GM19395 (cell line): ENCODE results near the gene CST5.
"Not testable (repeated sequence)": the region's sequence is repeated elsewhere in the genome, so short reads cannot be mapped to it uniquely, and the experiment has no call there.

Source experiments
- ATAC-seq: cut with Tn5 transposase; IDR thresholded peaks from one replicate; pipeline ENCODE4 v1.9.1; 2021; ENCODE audit warnings: mild to moderate bottlenecking, moderate library complexity; ENCODE audit not compliant: unreplicated experiment

Gene CST5

GRCh38 chr20:23890867-23891266, 11.3 kb upstream of the CST5 start:
- not testable (repeated sequence) for ATAC-seq

DNA sequence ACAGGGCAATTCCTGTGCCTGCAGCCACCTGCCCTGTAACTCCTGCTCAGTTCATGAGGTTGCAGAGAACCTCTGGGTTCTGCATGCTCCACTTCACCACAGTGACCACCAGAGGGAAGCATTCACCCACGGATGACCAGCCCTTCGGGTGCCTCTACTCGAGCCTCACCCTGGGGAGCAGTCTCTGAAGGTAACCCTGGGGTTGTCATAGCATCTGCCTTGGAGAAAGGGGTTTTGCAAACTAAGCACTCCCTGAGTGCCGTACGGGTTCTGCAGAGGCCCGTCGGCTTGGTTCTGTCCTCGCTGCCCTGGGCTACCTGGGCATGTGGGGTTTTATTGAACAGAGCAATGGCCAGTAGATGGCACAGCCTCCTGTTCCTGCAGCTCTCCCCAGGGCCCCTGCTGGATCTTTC, 10.2 kb upstream of the CST5 start:
- ATAC-seq = no peak

GRCh38 chr20:23887856-23888255, 8.3 kb upstream of the CST5 start:
- no peak for ATAC-seq

GRCh38 chr20:23884771-23885162, 5.2 kb upstream of the CST5 start:
- no peak for ATAC-seq

GRCh38 chr20:23884136-23884770, 4.7 kb upstream of the CST5 start:
- no peak for ATAC-seq

GRCh38 chr20:23881371-23881770, 1.8 kb upstream of the CST5 start:
- ATAC-seq = no peak

GRCh38 chr20:23880417-23880816, 869 bp upstream of the CST5 start:
- ATAC-seq = no peak

DNA sequence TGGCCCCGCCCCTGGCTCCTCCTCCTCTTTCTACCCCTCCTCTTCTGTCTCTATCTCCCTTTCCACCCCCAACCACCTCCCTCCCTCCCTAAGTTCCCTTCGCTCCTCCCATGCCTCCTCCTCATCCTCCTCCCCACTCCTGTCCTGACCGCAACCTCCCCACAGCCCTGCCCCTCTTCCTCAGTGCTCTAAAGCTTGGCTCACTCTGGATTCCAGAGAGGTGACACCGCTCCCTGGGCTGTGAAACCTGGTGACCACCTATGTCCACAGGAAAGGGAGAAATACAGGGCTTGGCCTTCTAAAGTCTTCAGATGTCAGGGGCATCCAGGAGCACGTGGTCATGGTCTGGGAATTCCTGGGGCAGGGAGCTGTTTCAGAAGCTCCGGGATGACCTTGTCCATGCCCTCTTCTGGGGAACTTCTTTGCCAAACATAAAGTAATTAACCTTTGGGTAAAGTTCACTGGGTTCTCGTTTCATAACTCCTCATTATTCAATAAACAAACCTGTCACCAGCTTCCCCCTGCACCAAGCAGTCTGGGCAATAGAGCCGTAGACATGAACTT, 345 bp upstream of the CST5 start:
- ATAC-seq = no peak

DNA sequence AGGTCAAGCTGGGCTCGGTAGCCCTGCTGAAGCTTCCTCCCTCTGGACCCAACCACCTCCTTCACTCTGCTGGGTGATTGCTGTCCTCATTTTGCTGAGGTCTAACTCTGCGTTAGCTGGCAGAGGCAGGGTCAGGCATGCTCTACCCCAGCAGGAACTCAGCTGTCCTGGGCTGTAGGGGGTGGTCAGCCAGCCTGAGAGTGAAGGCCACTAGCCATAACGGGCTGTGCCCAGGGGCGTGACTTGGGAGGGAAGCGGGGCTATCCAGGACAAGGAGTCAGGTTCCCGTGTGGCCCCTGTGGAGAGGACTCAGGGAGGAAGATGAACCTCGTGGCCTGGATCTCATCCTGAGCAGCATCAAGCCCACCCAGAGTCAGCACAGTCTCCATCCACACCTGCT, 761 bp downstream of the CST5 start:
- no peak for ATAC-seq

DNA sequence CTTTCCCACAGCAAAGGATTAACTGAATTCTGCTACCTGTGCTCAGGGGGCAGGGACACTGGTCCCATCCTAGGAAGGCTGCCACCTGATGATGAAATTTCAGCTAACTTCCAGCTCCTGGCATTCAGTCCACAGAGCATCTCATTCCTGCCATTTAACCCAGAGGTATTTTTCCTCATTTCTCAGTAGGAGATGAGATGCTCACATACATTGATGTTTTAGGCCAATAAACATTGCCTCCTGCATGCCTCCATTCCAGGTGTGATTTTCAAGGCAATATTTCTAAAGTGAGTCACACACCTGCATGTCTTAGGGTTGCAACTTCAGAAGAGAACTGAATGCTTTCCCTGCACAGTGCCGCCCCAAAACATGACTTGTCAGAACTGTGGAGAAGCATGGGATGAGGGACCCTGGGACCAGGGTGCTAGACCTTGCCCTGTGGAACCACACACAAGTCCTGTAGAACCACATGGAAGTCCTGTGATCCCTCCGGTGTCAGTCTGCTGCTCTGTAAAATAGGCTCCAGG, 1.5 kb downstream of the CST5 start:
- not testable (repeated sequence) for ATAC-seq

DNA sequence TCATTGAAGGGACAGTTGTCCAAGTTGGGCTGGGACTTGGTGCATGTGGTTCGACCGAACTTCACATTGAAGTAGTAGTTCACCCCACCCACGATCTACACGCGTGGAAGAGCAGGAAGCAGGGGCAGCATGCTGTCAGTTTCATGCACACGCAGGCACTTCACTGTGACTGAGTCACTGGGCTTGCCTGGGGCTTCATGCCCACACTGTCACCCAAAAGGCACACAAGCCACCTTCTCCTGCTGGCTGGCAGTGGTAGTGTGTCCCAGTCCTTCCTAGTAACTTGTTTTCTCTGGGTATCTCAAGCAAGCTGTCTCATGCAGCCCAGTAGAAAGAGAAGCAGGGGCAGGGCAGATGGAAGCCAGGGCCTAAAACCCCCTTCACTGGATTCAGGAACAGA, 2.0 kb downstream of the CST5 start:
- ATAC-seq = no peak

GRCh38 chr20:23875606-23876237, 3.8 kb downstream of the CST5 start:
- ATAC-seq = no peak

DNA sequence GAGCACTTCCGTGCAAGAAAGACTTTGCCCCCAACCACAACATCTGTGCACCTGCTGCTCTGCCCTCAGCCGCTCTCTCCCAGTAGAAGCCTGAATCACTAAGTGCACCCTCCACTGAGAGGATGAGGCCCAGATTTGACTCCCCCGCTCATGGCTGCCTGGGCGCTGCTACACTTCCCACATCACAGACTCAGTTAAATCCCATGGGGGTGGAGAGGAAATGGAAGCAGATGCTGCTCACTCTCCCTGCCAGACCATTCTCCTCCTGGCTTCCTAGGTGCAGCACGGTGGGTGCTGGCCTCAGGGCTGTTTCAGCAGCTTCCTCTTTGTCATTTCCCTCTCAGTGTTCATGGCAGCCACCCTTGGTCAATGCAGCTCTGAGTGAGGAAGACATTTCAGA, 4.8 kb downstream of the CST5 start:
- no peak for ATAC-seq

DNA sequence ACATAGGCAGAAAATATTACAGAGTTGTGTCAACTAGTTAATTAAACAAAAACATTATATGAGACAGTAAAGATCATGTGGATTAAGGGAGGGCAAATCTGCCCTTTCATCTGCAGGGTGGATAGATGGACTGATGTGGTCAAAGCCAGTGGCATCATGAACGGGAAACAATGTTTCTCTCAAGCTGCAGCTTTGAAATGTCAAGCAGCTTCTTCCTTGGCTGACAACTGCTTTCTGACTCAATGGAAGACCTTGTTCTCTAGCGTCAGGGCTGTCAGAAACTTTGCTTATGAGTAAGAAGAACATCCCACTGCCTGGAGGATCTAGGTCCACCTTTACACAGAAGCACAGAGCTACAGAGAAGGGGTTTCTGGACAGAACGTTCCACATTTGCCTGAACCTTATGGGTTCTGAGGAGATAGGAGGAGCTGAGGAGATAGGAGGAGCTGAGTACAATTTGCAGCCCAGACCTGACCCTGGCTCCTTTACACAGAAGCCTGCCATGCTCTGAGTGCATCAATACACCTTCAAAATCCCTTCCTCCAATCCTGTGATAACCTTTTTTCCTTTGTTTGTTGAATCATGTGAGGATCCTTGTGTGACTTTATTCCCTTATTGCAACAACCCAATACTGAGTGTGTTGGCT, 6.1 kb downstream of the CST5 start:
- no peak for ATAC-seq

GRCh38 chr20:23872065-23872464, 7.5 kb downstream of the CST5 start:
- ATAC-seq = no peak

DNA sequence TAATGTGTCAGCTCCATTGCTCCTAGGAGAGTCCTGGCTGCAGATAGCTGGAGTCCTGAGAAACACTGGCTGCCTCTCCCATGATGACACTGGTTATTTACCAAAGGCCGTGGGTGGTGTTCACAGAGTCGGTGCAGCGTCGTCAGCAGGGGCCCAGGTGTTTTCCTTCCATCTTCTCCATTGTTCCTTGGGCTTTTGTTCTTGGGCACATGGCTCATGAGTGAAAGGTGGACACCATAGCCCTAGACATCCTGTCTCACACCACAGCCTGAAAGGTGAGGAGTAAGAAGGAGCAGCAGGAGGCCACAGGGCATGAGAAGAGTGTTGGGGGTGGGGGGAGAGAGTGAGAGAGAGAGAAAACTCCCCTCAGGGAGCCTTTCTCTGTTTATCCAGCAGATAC, 9.1 kb downstream of the CST5 start:
- ATAC-seq = no peak

DNA sequence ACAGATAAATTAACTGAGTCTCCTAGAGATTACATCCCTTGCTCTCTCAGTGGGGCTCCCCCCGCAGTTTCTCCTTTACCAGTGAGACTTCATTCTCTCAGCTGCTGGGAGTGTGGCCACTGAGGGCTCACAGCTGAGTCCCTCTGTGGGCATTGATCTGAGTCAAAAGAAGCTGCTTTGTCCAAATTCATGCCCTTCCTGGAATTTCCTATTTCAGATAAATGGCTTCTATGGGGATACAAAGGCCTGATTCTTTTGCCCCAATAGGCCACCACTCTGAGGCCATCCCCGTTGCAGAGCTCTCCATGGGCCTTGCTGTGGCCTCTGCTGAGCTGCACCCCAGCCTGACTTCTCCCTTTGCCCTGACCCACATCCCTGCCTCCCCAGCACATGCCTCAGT, 10.0 kb downstream of the CST5 start:
- ATAC-seq = no peak

- no peak for ATAC-seq
Observed at GRCh38 chr20:23868321-23868720, 11.2 kb downstream of the CST5 start.

- no peak for ATAC-seq
Observed at GRCh38 chr20:23867152-23867776, 12.3 kb downstream of the CST5 start.

DNA sequence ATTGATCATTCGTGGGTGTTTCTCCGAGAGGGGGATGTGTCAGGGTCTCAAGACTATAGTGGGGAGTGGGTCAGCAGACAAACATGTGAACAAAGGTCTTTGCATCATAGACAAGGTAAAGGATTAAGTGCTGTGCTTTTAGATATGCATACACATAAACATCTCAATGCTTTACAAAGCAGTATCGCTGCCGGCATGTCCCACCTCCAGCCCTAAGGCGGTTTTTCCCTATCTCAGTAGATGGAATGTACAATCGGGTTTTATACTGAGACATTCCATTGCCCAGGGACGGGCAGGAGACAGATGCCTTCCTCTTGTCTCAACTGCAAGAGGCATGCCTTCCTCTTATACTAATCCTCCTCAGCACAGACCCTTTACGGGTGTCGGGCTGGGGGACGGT, 18.8 kb downstream of the CST5 start:
- not testable (repeated sequence) for ATAC-seq

GRCh38 chr20:23857962-23858595, 21.5 kb downstream of the CST5 start:
- no peak for ATAC-seq
